Naive thymus-derived CD8-positive, alpha-beta T cell (primary cell): ENCODE results near the gene SLC4A4. TPM values are rescaled to one million over a fixed set of nuclear protein-coding genes. Genes with fewer than 3 reads are reported as not detected.

Source experiments
- ATAC-seq, 2 donors: fragments of 150-1000 bp; cut with Tn5 transposase in 1 of 2; sonication (Bioruptor Pico), chemical (Tn5 transposase) in 1 of 2; 1 replicate in 1 of 2; 2 replicates in 1 of 2; pipeline ENCODE4 v1.10.0; 2021; ENCODE audit warnings: mild to moderate bottlenecking in 2 of 2, moderate library complexity in 2 of 2
- POLR2A ChIA-PET: fragments of 350-600 bp; sonication (Branson Sonifier 250); formaldehyde crosslinking; loops from one replicate; lab custom pipeline; 2021; ENCODE audit warnings: antibody characterized with exemption; lab: Charles Lee
- DNase-seq, 10 donors: peaks; one replicate each; pipeline versions ENCODE4 v3.0.0 to v3.0.0-alpha.2; 2020 to 2022
- H3K27ac Mint-ChIP-seq, 10 donors: one replicate each; pipeline ENCODE4 v1.8.0; 2020 to 2022; ENCODE audit warnings: mild to moderate bottlenecking in 10 of 10, mixed read lengths in 10 of 10, moderate library complexity in 4 of 10, inconsistent platforms in 1 of 10
- H3K27me3 Mint-ChIP-seq, 5 donors: one replicate each; pipeline ENCODE4 v1.8.0; 2021 to 2022; ENCODE audit warnings: mixed read lengths in 5 of 5
- H3K36me3 Mint-ChIP-seq, 3 donors: one replicate each; pipeline ENCODE4 v1.8.0; 2020 to 2022; ENCODE audit warnings: mixed read lengths in 3 of 3, mild to moderate bottlenecking in 2 of 3, inconsistent platforms in 1 of 3
- H3K4me1 Mint-ChIP-seq, 4 donors: one replicate each; pipeline ENCODE4 v1.8.0; 2021 to 2022; ENCODE audit warnings: mixed read lengths in 4 of 4
- H3K4me3 Mint-ChIP-seq, 10 donors: one replicate each; pipeline ENCODE4 v1.8.0; 2020 to 2022; ENCODE audit warnings: mild to moderate bottlenecking in 10 of 10, mixed read lengths in 10 of 10, moderate library complexity in 6 of 10, inconsistent platforms in 1 of 10
- H3K9me3 Mint-ChIP-seq, 9 donors: one replicate each; pipeline ENCODE4 v1.8.0; 2020 to 2022; ENCODE audit warnings: mixed read lengths in 9 of 9, mild to moderate bottlenecking in 3 of 9, inconsistent platforms in 1 of 9, moderate library complexity in 1 of 9
- polyA plus RNA-seq, 3 donors: library from polyadenylated mRNA; unstranded; fragments of 300-500 nt; fragmentation: Illumina TruSeq; gene quantifications; one replicate each; pipeline ENCODE4 v1.2.3, GENCODE V29; 2021
- total RNA-seq, 8 experiments: library from RNA in 2 of 8; stranded (reverse) in 2 of 8; gene quantifications; one replicate each; pipeline ENCODE4 v1.2.3 and lab custom pipeline; 2021 to 2026

Gene SLC4A4
- total and polyA plus RNA-seq, 5 experiments from 2014 or later: 0.08 to 4.2 (median 0.13) TPM

- H3K27ac Mint-ChIP-seq: no peak overlapping the region
- no peak for ATAC-seq
- no peak overlapping the region for H3K4me3 Mint-ChIP-seq
- no peaks in the 10 kb centered on the region for H3K9me3 Mint-ChIP-seq
- POLR2A ChIA-PET: no interaction called here
- H3K27me3 Mint-ChIP-seq: peaks cover 0 to 3% (median 0%) of the 10 kb centered on the region in 5 donors
- H3K4me1 Mint-ChIP-seq: no peaks in the 10 kb centered on the region
- no peaks in the 10 kb centered on the region for H3K36me3 Mint-ChIP-seq
- DNase-seq: no peak
These were observed 16.4 kb upstream of the SLC4A4 start for GRCh38 chr4:71322425-71322824.

GRCh38 chr4:71333368-71333767, 5.5 kb upstream of the SLC4A4 start:
- DNase-seq: no peak
- no peak for ATAC-seq
- Mint-ChIP-seq H3K9me3 (peaks cover 0 to 23% (median 4%) of the 10 kb centered on the region in 9 donors), H3K27me3 (peaks cover 0 to 17% (median 5%) of the 10 kb centered on the region in 5 donors), H3K27ac (no peak overlapping the region), H3K36me3 (peaks cover 0 to 9% (median 0%) of the 10 kb centered on the region in 3 donors), H3K4me3 (no peak overlapping the region), H3K4me1 (no peaks in the 10 kb centered on the region)
- POLR2A ChIA-PET: no interaction called here

GRCh38 chr4:71333960-71334359, 4.9 kb upstream of the SLC4A4 start:
- DNase-seq (no peak), ATAC-seq (no peak)
- Mint-ChIP-seq H3K27ac (no peak overlapping the region), H3K27me3 (peaks cover 0 to 17% (median 5%) of the 10 kb centered on the region in 5 donors), H3K36me3 (peaks cover 0 to 9% (median 0%) of the 10 kb centered on the region in 3 donors), H3K4me3 (no peak overlapping the region), H3K4me1 (peaks cover 0 to 2% (median 0%) of the 10 kb centered on the region in 4 donors), H3K9me3 (peaks cover 0 to 23% (median 4%) of the 10 kb centered on the region in 9 donors)
- POLR2A ChIA-PET: no interaction called here

GRCh38 chr4:71334465-71334882, 4.3 kb upstream of the SLC4A4 start:
- Mint-ChIP-seq H3K9me3 (peaks cover 0 to 23% (median 4%) of the 10 kb centered on the region in 9 donors), H3K27me3 (peaks cover 0 to 17% (median 5%) of the 10 kb centered on the region in 5 donors), H3K4me3 (no peak overlapping the region), H3K4me1 (peaks cover 0 to 2% (median 0%) of the 10 kb centered on the region in 4 donors), H3K36me3 (peaks cover 0 to 9% (median 0%) of the 10 kb centered on the region in 3 donors), H3K27ac (no peak overlapping the region)
- POLR2A ChIA-PET: no interaction called here
- ATAC-seq (no peak), DNase-seq (no peak)

- Mint-ChIP-seq H3K4me1 (peaks cover 0 to 6% (median 2%) of the 10 kb centered on the region in 4 donors), H3K4me3 (no peak overlapping the region), H3K27me3 (peaks cover 0 to 10% (median 0%) of the 10 kb centered on the region in 5 donors), H3K36me3 (no peaks in the 10 kb centered on the region), H3K9me3 (no peaks in the 10 kb centered on the region), H3K27ac (no peak overlapping the region)
- ATAC-seq: no peak
- DNase-seq: no peak
- POLR2A ChIA-PET: no interaction called here
These were observed 5.0 kb downstream of the SLC4A4 start for GRCh38 chr4:71343670-71344466.

GRCh38 chr4:71346710-71347109, 7.9 kb downstream of the SLC4A4 start:
- DNase-seq (no peak), ATAC-seq (no peak)
- POLR2A ChIA-PET: no interaction called here
- Mint-ChIP-seq H3K36me3 (no peaks in the 10 kb centered on the region), H3K9me3 (no peaks in the 10 kb centered on the region), H3K4me1 (peaks cover 0 to 8% (median 2%) of the 10 kb centered on the region in 4 donors), H3K27ac (no peak overlapping the region), H3K4me3 (no peak overlapping the region), H3K27me3 (peaks cover 0 to 7% (median 0%) of the 10 kb centered on the region in 5 donors)

GRCh38 chr4:71348586-71348985, 9.8 kb downstream of the SLC4A4 start:
- no peaks in the 10 kb centered on the region for H3K9me3 Mint-ChIP-seq
- H3K4me3 Mint-ChIP-seq: no peak overlapping the region
- ATAC-seq (no peak), DNase-seq (no peak)
- POLR2A ChIA-PET: no interaction called here
- H3K36me3 Mint-ChIP-seq: no peaks in the 10 kb centered on the region
- H3K27ac Mint-ChIP-seq: no peak overlapping the region
- H3K4me1 Mint-ChIP-seq: peaks cover 0 to 8% (median under 1%) of the 10 kb centered on the region in 4 donors
- peaks cover 0 to 4% (median 0%) of the 10 kb centered on the region in 5 donors for H3K27me3 Mint-ChIP-seq

GRCh38 chr4:71355045-71355444, 16.2 kb downstream of the SLC4A4 start:
- Mint-ChIP-seq H3K4me3 (no peak overlapping the region), H3K9me3 (no peaks in the 10 kb centered on the region), H3K4me1 (no peaks in the 10 kb centered on the region), H3K27ac (no peak overlapping the region), H3K27me3 (peaks cover 0 to 1% (median 0%) of the 10 kb centered on the region in 5 donors), H3K36me3 (no peaks in the 10 kb centered on the region)
- POLR2A ChIA-PET: no interaction called here
- ATAC-seq (no peak), DNase-seq (no peak)

- Mint-ChIP-seq H3K27ac (no peak overlapping the region), H3K36me3 (no peaks in the 10 kb centered on the region), H3K4me3 (no peak overlapping the region), H3K4me1 (no peaks in the 10 kb centered on the region), H3K9me3 (no peaks in the 10 kb centered on the region), H3K27me3 (peaks cover 0 to 2% (median 0%) of the 10 kb centered on the region in 5 donors)
- POLR2A ChIA-PET: no interaction called here
- DNase-seq (no peak), ATAC-seq (no peak)
These were observed 17.2 kb downstream of the SLC4A4 start for GRCh38 chr4:71355971-71356370.

- no peak overlapping the region for H3K4me3 Mint-ChIP-seq
- H3K27me3 Mint-ChIP-seq: peaks cover 0 to 2% (median 0%) of the 10 kb centered on the region in 5 donors
- POLR2A ChIA-PET: no interaction called here
- no peaks in the 10 kb centered on the region for H3K9me3 Mint-ChIP-seq
- H3K4me1 Mint-ChIP-seq: no peaks in the 10 kb centered on the region
- no peak overlapping the region for H3K27ac Mint-ChIP-seq
- ATAC-seq: no peak
- no peak for DNase-seq
- no peaks in the 10 kb centered on the region for H3K36me3 Mint-ChIP-seq
These were observed 18.3 kb downstream of the SLC4A4 start for GRCh38 chr4:71356924-71357663.

GRCh38 chr4:71360844-71361243, 22.0 kb downstream of the SLC4A4 start:
- Mint-ChIP-seq H3K36me3 (no peaks in the 10 kb centered on the region), H3K9me3 (no peaks in the 10 kb centered on the region), H3K4me3 (no peak overlapping the region), H3K27ac (no peak overlapping the region), H3K4me1 (no peaks in the 10 kb centered on the region), H3K27me3 (peaks cover 0 to 3% (median 0%) of the 10 kb centered on the region in 5 donors)
- no peak for ATAC-seq
- DNase-seq: no peak
- POLR2A ChIA-PET: no interaction called here

- no peak for ATAC-seq
- Mint-ChIP-seq H3K36me3 (no peaks in the 10 kb centered on the region), H3K4me1 (no peaks in the 10 kb centered on the region), H3K9me3 (no peaks in the 10 kb centered on the region), H3K27ac (no peak overlapping the region), H3K27me3 (peaks cover 0 to 3% (median 0%) of the 10 kb centered on the region in 5 donors), H3K4me3 (no peak overlapping the region)
- POLR2A ChIA-PET: no interaction called here
- DNase-seq: no peak
These were observed 22.7 kb downstream of the SLC4A4 start for GRCh38 chr4:71361476-71361875.

- Mint-ChIP-seq H3K27ac (no peak overlapping the region), H3K4me1 (no peaks in the 10 kb centered on the region), H3K36me3 (no peaks in the 10 kb centered on the region), H3K9me3 (no peaks in the 10 kb centered on the region), H3K27me3 (peaks cover 0 to 1% (median 0%) of the 10 kb centered on the region in 5 donors), H3K4me3 (no peak overlapping the region)
- ATAC-seq: no peak
- POLR2A ChIA-PET: no interaction called here
- no peak for DNase-seq
These were observed 27.9 kb downstream of the SLC4A4 start for GRCh38 chr4:71366766-71367165.
